ENCODE results near the gene ASXL1. TPM values are rescaled to one million over a fixed set of nuclear protein-coding genes. Genes with fewer than 3 reads are reported as not detected.

Gene ASXL1
- total RNA-seq, 1 experiment from 2014 or later, result 52.2 TPM

- TF ChIP-seq MAX (IDR thresholded peaks at IDR 0.05) (no peak), JUND (IDR thresholded peaks at IDR 0.05) (no peak), TCF7L2 (IDR thresholded peaks at IDR 0.05; ENCODE audit: borderline replicate concordance, extremely low read depth, insufficient read depth, insufficient read length) (no peak), SIN3A (IDR thresholded peaks at IDR 0.05; ENCODE audit: low read depth) (no peak), CBX3 (IDR thresholded peaks at IDR 0.05; ENCODE audit: low read depth) (no peak), ATF3 (IDR thresholded peaks at IDR 0.05) (no peak), EGR1 (IDR thresholded peaks at IDR 0.05; ENCODE audit: low read depth) (no peak), YY1 (IDR thresholded peaks at IDR 0.05; ENCODE audit: extremely low read depth, insufficient replicate concordance, low read depth, low read length) (no peak), POLR2A (IDR thresholded peaks at IDR 0.05; ENCODE audit: borderline replicate concordance, extremely low read depth, insufficient read depth, insufficient read length) (no peak)
These were observed 120.4 kb downstream of the ASXL1 start (continued) for GRCh38 chr20:32478576-32478975.

GRCh38 chr20:32479012-32479411, 120.9 kb downstream of the ASXL1 start:
- no peaks in the 10 kb centered on the region for H3K9me2 ChIP-seq (ENCODE audit: insufficient read depth)
- ATAC-seq, result no peak
- no peaks in the 10 kb centered on the region for H3K9me3 ChIP-seq (ENCODE audit: control insufficient read depth in 1 of 2, insufficient read depth in 1 of 2, low read depth in 1 of 2, low read length in 2 of 2)
- H3K27ac ChIP-seq (ENCODE audit: low read depth, low read length), result no peak overlapping the region
- ChIA-PET CTCF (no interaction called here), POLR2A (no interaction called here), RAD21 (ENCODE audit: low non-redundant PET in 1 of 2, low total read pairs in 2 of 2, uncharacterized antibody in 2 of 2, unreplicated experiment in 2 of 2) (no interaction called here)
- H2AFZ ChIP-seq (ENCODE audit: low read depth, low read length, poor library complexity, severe bottlenecking), result no peak overlapping the region
- H3K79me2 ChIP-seq (ENCODE audit: insufficient read depth, low read length), result no peaks in the 10 kb centered on the region
- H3K9ac ChIP-seq (ENCODE audit: low read length), result no peak overlapping the region
- H3K4me1 ChIP-seq (ENCODE audit: control insufficient read depth in 1 of 2, insufficient read depth in 2 of 2, low read length in 2 of 2), result peaks cover 0 to 22% of the 10 kb centered on the region in 2 experiments; a peak in 2 of 4 replicates
- no peak for TF ChIP-seq ATF3 (IDR thresholded peaks at IDR 0.05)
- TF ChIP-seq SIN3A (IDR thresholded peaks at IDR 0.05; ENCODE audit: low read depth), result no peak
- TF ChIP-seq YY1 (IDR thresholded peaks at IDR 0.05; ENCODE audit: extremely low read depth, insufficient replicate concordance, low read depth, low read length), result no peak
- TF ChIP-seq, protein P1, sequence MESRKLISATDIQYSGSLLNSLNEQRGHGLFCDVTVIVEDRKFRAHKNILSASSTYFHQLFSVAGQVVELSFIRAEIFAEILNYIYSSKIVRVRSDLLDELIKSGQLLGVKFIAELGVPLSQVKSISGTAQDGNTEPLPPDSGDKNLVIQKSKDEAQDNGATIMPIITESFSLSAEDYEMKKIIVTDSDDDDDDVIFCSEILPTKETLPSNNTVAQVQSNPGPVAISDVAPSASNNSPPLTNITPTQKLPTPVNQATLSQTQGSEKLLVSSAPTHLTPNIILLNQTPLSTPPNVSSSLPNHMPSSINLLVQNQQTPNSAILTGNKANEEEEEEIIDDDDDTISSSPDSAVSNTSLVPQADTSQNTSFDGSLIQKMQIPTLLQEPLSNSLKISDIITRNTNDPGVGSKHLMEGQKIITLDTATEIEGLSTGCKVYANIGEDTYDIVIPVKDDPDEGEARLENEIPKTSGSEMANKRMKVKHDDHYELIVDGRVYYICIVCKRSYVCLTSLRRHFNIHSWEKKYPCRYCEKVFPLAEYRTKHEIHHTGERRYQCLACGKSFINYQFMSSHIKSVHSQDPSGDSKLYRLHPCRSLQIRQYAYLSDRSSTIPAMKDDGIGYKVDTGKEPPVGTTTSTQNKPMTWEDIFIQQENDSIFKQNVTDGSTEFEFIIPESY (IDR thresholded peaks at IDR 0.05; ENCODE audit: extremely low read depth, insufficient replicate concordance, low read length), result no peak
- TF ChIP-seq CEBPB (IDR thresholded peaks at IDR 0.05; ENCODE audit: low read depth), result no peak
- no peak for TF ChIP-seq ELF1 (IDR thresholded peaks at IDR 0.05; ENCODE audit: borderline replicate concordance, low read depth)
- TF ChIP-seq CBX3 (IDR thresholded peaks at IDR 0.05; ENCODE audit: low read depth), result no peak
- no peak for TF ChIP-seq MAX (IDR thresholded peaks at IDR 0.05)
- TF ChIP-seq TCF7L2 (IDR thresholded peaks at IDR 0.05; ENCODE audit: borderline replicate concordance, extremely low read depth, insufficient read depth, insufficient read length), result no peak
- TF ChIP-seq POLR2AphosphoS5 (IDR thresholded peaks at IDR 0.05; ENCODE audit: low read depth, low read length), result no peak
- TF ChIP-seq EGR1 (IDR thresholded peaks at IDR 0.05; ENCODE audit: low read depth), result no peak
- TF ChIP-seq SRF (IDR thresholded peaks at IDR 0.05; ENCODE audit: low read depth), result no peak
- TF ChIP-seq POLR2A (IDR thresholded peaks at IDR 0.05; ENCODE audit: borderline replicate concordance, extremely low read depth, insufficient read depth, insufficient read length), result no peak
- no peak for TF ChIP-seq ZFX (IDR thresholded peaks at IDR 0.05)
- no peak for DNase-seq (ENCODE audit: low read depth, low spot score)
- no TSS peak for BruUV-seq (replicated peaks)
- no peaks in the 10 kb centered on the region for H3K27me3 ChIP-seq (ENCODE audit: insufficient read depth, low read length)
- H4K20me1 ChIP-seq (ENCODE audit: insufficient read depth), result no peaks in the 10 kb centered on the region
- intact Hi-C loops (cut with micrococcal nuclease), result no loop called here
- H3K36me3 ChIP-seq (ENCODE audit: control insufficient read depth in 1 of 2, insufficient read depth in 2 of 2, low read length in 2 of 2), result no peaks in the 10 kb centered on the region
- no peak overlapping the region for H3K4me2 ChIP-seq (ENCODE audit: low read length)
- no peak overlapping the region for H3K4me3 ChIP-seq (replicated peaks in 1 of 2; ENCODE audit: low read depth in 1 of 2, low read length in 2 of 2)
